ENCODE measurements around the gene PTGFRN. TPM values are rescaled to one million over a fixed set of nuclear protein-coding genes. Genes with fewer than 3 reads are reported as not detected.

Gene PTGFRN
- total and polyA plus RNA-seq, 2 experiments from 2014 or later, result 17.4 to 32.7 TPM

DNA sequence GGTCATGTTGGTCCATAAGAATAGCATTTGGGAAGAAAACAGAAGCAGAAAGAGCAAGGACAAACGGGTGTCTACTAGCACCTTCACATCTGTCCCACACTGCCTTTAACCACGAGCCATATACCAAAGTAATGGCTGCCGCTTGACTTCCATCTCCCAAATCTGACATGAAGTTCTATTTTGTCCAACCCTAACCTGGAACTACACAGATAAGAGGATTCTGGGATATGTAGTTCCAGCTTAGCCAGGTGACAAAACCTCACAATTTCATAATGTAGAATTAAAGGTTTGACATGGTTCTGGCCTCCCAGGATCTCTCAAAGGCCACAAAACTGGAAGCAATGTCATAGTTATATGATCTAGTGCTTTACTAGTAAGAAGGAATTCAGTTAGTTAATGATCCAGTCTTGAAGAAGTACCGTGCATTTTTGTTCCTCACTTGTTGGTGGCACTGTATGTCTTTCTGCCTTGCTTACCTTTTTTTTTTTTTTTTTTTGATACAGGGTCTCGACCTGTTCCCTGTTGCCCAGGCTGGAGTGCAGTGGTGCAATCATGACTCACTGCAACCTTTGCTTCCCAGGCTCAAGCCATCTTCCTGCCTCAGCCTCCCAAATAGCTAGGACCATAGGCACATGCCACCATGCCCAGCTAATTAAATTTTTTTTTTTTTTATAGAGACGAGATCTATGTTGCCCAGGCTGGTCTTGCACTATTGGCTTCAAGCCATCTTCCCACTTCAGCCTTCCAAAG, 17.5 kb downstream of the PTGFRN start:
- H4K20me1 ChIP-seq (replicated peaks; ENCODE audit: insufficient read depth), result peaks cover 3% of the 10 kb centered on the region; the same call in 1 of the 2 replicates
- H3K4me1 ChIP-seq (ENCODE audit: insufficient read depth), result peaks cover 10% of the 10 kb centered on the region; the same call in 1 of the 2 replicates
- H3K36me3 ChIP-seq (ENCODE audit: insufficient read depth), result no peaks in the 10 kb centered on the region
- Mint-ChIP-seq H3K9me3 (no peaks in the 10 kb centered on the region), H3K27ac (no peak overlapping the region), H3K4me3 (no peak overlapping the region), H3K36me3 (ENCODE audit: low read depth) (no peaks in the 10 kb centered on the region), H3K27me3 (ENCODE audit: insufficient read depth, low read depth, poor library complexity) (no peaks in the 10 kb centered on the region), H3K4me1 (no peaks in the 10 kb centered on the region; the same call in 1 of the 3 replicates)
- H3K27ac ChIP-seq (ENCODE audit: low read depth), result no peak overlapping the region
- no peak overlapping the region for H3K4me2 ChIP-seq
- no peaks in the 10 kb centered on the region for H3K9me2 ChIP-seq (ENCODE audit: insufficient read depth)
- peaks cover 28% of the 10 kb centered on the region; the same call in 1 of the 2 replicates for H3K79me2 ChIP-seq (replicated peaks; ENCODE audit: insufficient read depth)
- H3K27me3 ChIP-seq (ENCODE audit: insufficient read depth), result no peaks in the 10 kb centered on the region
- no peak for DNase-seq (ENCODE audit: low spot score)
- H3K4me3 ChIP-seq, result no peak overlapping the region
- ATAC-seq, result no peak
- TF ChIP-seq NANOG (IDR thresholded peaks at IDR 0.05; ENCODE audit: borderline replicate concordance) (no peak), ZNF331 (CRISPR knock-in tag; IDR thresholded peaks at IDR 0.05; ENCODE audit: low read depth) (no peak), POLR2AphosphoS5 (IDR thresholded peaks at IDR 0.05; ENCODE audit: low read depth) (no peak), EZH2phosphoT487 (IDR thresholded peaks at IDR 0.05; ENCODE audit: unreplicated experiment) (no peak), EZH2 (IDR thresholded peaks at IDR 0.05; ENCODE audit: low read depth, unreplicated experiment) (no peak), CREB1 (CRISPR knock-in tag; IDR thresholded peaks at IDR 0.05; ENCODE audit: low read depth) (no peak), ZNF114 (CRISPR knock-in tag; IDR thresholded peaks at IDR 0.05) (no peak), STAT1 (IDR thresholded peaks at IDR 0.05; ENCODE audit: unreplicated experiment) (no peak), JUNB (IDR thresholded peaks at IDR 0.05; ENCODE audit: unreplicated experiment) (no peak)
- TF ChIP-seq, protein P1, sequence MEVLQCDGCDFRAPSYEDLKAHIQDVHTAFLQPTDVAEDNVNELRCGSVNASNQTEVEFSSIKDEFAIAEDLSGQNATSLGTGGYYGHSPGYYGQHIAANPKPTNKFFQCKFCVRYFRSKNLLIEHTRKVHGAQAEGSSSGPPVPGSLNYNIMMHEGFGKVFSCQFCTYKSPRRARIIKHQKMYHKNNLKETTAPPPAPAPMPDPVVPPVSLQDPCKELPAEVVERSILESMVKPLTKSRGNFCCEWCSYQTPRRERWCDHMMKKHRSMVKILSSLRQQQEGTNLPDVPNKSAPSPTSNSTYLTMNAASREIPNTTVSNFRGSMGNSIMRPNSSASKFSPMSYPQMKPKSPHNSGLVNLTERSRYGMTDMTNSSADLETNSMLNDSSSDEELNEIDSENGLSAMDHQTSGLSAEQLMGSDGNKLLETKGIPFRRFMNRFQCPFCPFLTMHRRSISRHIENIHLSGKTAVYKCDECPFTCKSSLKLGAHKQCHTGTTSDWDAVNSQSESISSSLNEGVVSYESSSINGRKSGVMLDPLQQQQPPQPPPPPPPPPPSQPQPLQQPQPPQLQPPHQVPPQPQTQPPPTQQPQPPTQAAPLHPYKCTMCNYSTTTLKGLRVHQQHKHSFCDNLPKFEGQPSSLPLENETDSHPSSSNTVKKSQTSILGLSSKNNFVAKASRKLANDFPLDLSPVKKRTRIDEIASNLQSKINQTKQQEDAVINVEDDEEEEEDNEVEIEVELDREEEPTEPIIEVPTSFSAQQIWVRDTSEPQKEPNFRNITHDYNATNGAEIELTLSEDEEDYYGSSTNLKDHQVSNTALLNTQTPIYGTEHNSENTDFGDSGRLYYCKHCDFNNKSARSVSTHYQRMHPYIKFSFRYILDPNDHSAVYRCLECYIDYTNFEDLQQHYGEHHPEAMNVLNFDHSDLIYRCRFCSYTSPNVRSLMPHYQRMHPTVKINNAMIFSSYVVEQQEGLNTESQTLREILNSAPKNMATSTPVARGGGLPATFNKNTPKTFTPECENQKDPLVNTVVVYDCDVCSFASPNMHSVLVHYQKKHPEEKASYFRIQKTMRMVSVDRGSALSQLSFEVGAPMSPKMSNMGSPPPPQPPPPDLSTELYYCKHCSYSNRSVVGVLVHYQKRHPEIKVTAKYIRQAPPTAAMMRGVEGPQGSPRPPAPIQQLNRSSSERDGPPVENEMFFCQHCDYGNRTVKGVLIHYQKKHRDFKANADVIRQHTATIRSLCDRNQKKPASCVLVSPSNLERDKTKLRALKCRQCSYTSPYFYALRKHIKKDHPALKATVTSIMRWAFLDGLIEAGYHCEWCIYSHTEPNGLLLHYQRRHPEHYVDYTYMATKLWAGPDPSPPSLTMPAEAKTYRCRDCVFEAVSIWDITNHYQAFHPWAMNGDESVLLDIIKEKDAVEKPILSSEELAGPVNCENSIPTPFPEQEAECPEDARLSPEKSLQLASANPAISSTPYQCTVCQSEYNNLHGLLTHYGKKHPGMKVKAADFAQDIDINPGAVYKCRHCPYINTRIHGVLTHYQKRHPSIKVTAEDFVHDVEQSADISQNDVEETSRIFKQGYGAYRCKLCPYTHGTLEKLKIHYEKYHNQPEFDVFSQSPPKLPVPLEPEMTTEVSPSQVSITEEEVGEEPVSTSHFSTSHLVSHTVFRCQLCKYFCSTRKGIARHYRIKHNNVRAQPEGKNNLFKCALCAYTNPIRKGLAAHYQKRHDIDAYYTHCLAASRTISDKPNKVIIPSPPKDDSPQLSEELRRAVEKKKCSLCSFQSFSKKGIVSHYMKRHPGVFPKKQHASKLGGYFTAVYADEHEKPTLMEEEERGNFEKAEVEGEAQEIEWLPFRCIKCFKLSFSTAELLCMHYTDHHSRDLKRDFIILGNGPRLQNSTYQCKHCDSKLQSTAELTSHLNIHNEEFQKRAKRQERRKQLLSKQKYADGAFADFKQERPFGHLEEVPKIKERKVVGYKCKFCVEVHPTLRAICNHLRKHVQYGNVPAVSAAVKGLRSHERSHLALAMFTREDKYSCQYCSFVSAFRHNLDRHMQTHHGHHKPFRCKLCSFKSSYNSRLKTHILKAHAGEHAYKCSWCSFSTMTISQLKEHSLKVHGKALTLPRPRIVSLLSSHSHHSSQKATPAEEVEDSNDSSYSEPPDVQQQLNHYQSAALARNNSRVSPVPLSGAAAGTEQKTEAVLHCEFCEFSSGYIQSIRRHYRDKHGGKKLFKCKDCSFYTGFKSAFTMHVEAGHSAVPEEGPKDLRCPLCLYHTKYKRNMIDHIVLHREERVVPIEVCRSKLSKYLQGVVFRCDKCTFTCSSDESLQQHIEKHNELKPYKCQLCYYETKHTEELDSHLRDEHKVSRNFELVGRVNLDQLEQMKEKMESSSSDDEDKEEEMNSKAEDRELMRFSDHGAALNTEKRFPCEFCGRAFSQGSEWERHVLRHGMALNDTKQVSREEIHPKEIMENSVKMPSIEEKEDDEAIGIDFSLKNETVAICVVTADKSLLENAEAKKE (CRISPR knock-in tag; IDR thresholded peaks at IDR 0.05), result no peak
- TF ChIP-seq, protein P2, sequence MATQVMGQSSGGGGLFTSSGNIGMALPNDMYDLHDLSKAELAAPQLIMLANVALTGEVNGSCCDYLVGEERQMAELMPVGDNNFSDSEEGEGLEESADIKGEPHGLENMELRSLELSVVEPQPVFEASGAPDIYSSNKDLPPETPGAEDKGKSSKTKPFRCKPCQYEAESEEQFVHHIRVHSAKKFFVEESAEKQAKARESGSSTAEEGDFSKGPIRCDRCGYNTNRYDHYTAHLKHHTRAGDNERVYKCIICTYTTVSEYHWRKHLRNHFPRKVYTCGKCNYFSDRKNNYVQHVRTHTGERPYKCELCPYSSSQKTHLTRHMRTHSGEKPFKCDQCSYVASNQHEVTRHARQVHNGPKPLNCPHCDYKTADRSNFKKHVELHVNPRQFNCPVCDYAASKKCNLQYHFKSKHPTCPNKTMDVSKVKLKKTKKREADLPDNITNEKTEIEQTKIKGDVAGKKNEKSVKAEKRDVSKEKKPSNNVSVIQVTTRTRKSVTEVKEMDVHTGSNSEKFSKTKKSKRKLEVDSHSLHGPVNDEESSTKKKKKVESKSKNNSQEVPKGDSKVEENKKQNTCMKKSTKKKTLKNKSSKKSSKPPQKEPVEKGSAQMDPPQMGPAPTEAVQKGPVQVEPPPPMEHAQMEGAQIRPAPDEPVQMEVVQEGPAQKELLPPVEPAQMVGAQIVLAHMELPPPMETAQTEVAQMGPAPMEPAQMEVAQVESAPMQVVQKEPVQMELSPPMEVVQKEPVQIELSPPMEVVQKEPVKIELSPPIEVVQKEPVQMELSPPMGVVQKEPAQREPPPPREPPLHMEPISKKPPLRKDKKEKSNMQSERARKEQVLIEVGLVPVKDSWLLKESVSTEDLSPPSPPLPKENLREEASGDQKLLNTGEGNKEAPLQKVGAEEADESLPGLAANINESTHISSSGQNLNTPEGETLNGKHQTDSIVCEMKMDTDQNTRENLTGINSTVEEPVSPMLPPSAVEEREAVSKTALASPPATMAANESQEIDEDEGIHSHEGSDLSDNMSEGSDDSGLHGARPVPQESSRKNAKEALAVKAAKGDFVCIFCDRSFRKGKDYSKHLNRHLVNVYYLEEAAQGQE (IDR thresholded peaks at IDR 0.05; ENCODE audit: unreplicated experiment), result no peak
- TF ChIP-seq, protein P3, sequence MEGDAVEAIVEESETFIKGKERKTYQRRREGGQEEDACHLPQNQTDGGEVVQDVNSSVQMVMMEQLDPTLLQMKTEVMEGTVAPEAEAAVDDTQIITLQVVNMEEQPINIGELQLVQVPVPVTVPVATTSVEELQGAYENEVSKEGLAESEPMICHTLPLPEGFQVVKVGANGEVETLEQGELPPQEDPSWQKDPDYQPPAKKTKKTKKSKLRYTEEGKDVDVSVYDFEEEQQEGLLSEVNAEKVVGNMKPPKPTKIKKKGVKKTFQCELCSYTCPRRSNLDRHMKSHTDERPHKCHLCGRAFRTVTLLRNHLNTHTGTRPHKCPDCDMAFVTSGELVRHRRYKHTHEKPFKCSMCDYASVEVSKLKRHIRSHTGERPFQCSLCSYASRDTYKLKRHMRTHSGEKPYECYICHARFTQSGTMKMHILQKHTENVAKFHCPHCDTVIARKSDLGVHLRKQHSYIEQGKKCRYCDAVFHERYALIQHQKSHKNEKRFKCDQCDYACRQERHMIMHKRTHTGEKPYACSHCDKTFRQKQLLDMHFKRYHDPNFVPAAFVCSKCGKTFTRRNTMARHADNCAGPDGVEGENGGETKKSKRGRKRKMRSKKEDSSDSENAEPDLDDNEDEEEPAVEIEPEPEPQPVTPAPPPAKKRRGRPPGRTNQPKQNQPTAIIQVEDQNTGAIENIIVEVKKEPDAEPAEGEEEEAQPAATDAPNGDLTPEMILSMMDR (conservative IDR thresholded peaks at IDR 0.05; ENCODE audit: low read depth in 2 of 2), result no peak
- TF ChIP-seq, protein P4, sequence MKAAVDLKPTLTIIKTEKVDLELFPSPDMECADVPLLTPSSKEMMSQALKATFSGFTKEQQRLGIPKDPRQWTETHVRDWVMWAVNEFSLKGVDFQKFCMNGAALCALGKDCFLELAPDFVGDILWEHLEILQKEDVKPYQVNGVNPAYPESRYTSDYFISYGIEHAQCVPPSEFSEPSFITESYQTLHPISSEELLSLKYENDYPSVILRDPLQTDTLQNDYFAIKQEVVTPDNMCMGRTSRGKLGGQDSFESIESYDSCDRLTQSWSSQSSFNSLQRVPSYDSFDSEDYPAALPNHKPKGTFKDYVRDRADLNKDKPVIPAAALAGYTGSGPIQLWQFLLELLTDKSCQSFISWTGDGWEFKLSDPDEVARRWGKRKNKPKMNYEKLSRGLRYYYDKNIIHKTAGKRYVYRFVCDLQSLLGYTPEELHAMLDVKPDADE (IDR thresholded peaks at IDR 0.05), result no peak
- no peak overlapping the region for H2AFZ ChIP-seq
- no peaks in the 10 kb centered on the region for H3F3A ChIP-seq (replicated peaks; ENCODE audit: low read depth)
